ENCODE measurements around the gene TMEM253. TPM values are rescaled to one million over a fixed set of nuclear protein-coding genes. Genes with fewer than 3 reads are reported as not detected.
A peak's percentile ranks its signal among the peaks of the same experiment; 100 is the strongest.

TMEM253 gene
- polyA plus RNA-seq, 3 donors from 2014 or later = not detected

DNA sequence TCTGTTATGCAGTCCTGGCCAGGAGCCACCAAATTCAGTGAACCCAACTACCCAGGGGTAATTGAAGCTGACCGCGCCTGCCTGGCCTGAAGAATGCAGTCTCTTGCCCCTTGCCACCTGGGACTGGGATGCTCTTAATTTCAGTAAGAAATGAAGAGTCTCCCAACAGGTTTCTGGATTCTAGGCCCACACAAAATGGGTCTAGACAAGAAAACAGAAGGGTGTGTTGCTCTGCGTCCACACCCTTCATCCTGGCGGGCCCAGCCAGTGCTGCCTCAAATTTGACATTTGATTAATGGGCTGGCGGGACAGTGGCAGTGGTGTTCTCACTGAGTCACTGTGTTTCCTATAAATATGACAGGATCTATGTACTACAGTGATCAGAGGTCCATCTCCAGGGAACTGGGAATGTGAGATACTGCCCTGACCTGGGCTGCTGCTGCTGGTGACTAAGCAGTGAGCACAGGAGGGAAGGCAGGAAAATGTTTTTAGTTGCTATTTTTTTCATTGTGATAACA, 6.5 kb downstream of the TMEM253 start:
- no peak for DNase-seq
- no peak overlapping the region for H3K27ac Mint-ChIP-seq
- no peaks in the 10 kb centered on the region for H3K9me3 Mint-ChIP-seq
- no peaks in the 10 kb centered on the region for H3K36me3 Mint-ChIP-seq
- peaks cover 0 to 3% (median 0%) of the 10 kb centered on the region in 3 donors for H3K27me3 Mint-ChIP-seq (ENCODE audit: low read depth in 3 of 3)
- peaks cover 21 to 22% of the 10 kb centered on the region in 2 donors for H3K4me1 Mint-ChIP-seq
- no peak overlapping the region for H3K4me3 Mint-ChIP-seq

GRCh38 chr14:21108791-21109190, 7.9 kb downstream of the TMEM253 start:
- H3K4me3 Mint-ChIP-seq = no peak overlapping the region
- peaks cover 0 to 3% (median 0%) of the 10 kb centered on the region in 3 donors for H3K27me3 Mint-ChIP-seq (ENCODE audit: low read depth in 3 of 3)
- no peaks in the 10 kb centered on the region for H3K9me3 Mint-ChIP-seq

DNA sequence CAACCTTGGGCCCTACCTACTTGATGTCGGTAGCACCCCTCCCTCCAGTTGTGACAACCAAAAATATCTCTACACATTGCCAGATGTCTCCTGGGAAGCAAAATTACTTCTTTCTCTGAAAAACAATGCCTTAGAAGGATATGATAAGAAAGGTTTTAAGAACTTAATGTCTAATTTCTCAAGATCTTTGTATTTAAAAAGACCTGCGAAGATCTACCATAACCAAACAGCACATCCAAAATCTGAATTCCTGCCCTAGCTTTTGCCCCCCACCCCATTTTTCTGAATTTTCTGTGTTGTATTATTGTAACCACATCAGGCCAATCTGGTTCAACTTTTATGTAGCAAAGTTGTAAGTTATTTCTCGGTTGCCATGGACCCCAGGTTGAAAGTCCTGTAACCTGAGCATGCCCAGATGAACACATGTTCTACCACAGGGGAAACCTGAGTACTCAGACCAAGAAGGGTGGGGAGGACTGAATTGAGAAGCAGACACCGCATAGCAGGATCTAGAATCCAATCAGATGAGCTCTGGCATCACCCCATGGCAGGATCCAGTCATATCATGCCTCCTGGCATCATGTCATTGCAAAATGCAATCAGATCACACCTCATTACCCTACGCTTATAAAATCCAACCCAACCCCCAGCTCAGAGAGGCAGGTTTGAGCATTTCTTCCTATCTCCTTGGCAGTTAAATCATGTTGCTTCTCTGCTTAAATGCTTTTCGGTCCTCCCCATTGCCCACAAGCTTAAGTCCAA, 8.7 kb downstream of the TMEM253 start:
- Mint-ChIP-seq H3K27me3 (ENCODE audit: low read depth in 3 of 3) (peaks cover 0 to 3% (median 0%) of the 10 kb centered on the region in 3 donors), H3K4me1 (peaks cover 10 to 12% of the 10 kb centered on the region in 2 donors), H3K27ac (no peak overlapping the region), H3K36me3 (no peaks in the 10 kb centered on the region), H3K4me3 (no peak overlapping the region), H3K9me3 (no peaks in the 10 kb centered on the region)
- DNase-seq = no peak

More at GRCh38 chr14:21108791-21109190, 7.9 kb downstream of the TMEM253 start:
- Mint-ChIP-seq H3K4me1 (peaks cover 12 to 16% of the 10 kb centered on the region in 2 donors), H3K36me3 (no peaks in the 10 kb centered on the region), H3K27ac (no peak overlapping the region)
- DNase-seq = no peak

- no peak overlapping the region for H3K27ac Mint-ChIP-seq
- H3K27me3 Mint-ChIP-seq (ENCODE audit: low read depth in 3 of 3) = peaks cover 0 to 3% (median 0%) of the 10 kb centered on the region in 3 donors
- DNase-seq = no peak
- no peaks in the 10 kb centered on the region for H3K4me1 Mint-ChIP-seq
- H3K9me3 Mint-ChIP-seq = no peaks in the 10 kb centered on the region
- no peaks in the 10 kb centered on the region for H3K36me3 Mint-ChIP-seq
- no peak overlapping the region for H3K4me3 Mint-ChIP-seq
Measured at GRCh38 chr14:21112255-21112654, 11.4 kb downstream of the TMEM253 start.

DNA sequence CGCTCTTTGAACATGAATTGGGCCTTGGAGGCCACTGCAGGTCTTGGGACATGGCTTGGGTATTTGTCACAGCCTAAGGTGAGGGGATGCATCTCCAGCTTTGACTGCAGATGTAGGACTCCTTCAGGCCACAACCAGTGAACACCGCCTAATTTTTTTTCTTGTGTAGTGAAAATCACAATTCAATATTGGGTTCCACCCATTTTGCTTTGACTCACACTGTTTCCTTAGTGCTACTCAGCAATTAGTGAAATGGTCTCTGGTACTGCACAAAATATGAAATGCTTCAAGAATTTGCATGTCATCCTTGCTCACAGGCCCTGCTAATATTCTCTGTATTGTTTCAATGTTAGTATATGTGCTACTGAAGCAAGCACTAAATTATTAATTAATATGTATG, 12.5 kb downstream of the TMEM253 start:
- no peaks in the 10 kb centered on the region for H3K9me3 Mint-ChIP-seq
- H3K36me3 Mint-ChIP-seq = no peaks in the 10 kb centered on the region
- peaks cover 0 to 6% (median 0%) of the 10 kb centered on the region in 3 donors for H3K27me3 Mint-ChIP-seq (ENCODE audit: low read depth in 3 of 3)
- no peak for DNase-seq
- H3K4me3 Mint-ChIP-seq = no peak overlapping the region
- H3K4me1 Mint-ChIP-seq = no peaks in the 10 kb centered on the region
- no peak overlapping the region for H3K27ac Mint-ChIP-seq

- no peak overlapping the region for H3K4me3 Mint-ChIP-seq
- peaks cover 1 to 12% (median 6%) of the 10 kb centered on the region in 3 donors for H3K27me3 Mint-ChIP-seq (ENCODE audit: low read depth in 3 of 3)
- no peak for DNase-seq
- H3K36me3 Mint-ChIP-seq = no peaks in the 10 kb centered on the region
- no peaks in the 10 kb centered on the region for H3K4me1 Mint-ChIP-seq
- no peaks in the 10 kb centered on the region for H3K9me3 Mint-ChIP-seq
- H3K27ac Mint-ChIP-seq = no peak overlapping the region
Measured at GRCh38 chr14:21118933-21119332, 18.1 kb downstream of the TMEM253 start.

GRCh38 chr14:21120686-21121085, 19.8 kb downstream of the TMEM253 start:
- Mint-ChIP-seq H3K4me1 (no peaks in the 10 kb centered on the region), H3K9me3 (peaks cover 0 to 10% (median 5%) of the 10 kb centered on the region in 6 donors), H3K4me3 (no peak overlapping the region), H3K36me3 (peaks cover 0 to 6% (median 0%) of the 10 kb centered on the region in 3 donors), H3K27ac (no peak overlapping the region), H3K27me3 (ENCODE audit: low read depth in 3 of 3) (peaks cover 1 to 13% (median 9%) of the 10 kb centered on the region in 3 donors)
- DNase-seq = no peak

DNA sequence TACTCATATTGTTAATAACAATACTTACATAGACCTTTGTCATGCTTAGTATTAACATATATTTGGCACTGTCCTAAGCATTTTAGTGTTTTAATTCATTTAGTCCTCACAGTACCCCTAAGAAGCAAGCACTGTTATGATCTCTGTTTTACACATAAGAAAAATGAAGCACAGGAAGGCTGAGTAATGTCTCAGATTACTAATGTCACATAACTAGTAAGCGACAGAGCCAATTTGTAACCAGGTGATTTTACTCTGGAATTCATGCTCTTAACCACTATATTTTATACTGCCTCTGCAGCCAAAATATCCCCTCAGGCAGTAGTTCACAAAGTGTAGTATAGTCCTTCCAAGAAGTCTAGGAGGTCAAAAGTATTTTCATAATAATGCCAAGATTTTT, 20.3 kb downstream of the TMEM253 start:
- DNase-seq = no peak
- H3K36me3 Mint-ChIP-seq = peaks cover 0 to 6% (median 0%) of the 10 kb centered on the region in 3 donors
- H3K4me3 Mint-ChIP-seq = no peak overlapping the region
- peaks cover 0 to 14% (median 5%) of the 10 kb centered on the region in 6 donors for H3K9me3 Mint-ChIP-seq
- H3K27ac Mint-ChIP-seq = no peak overlapping the region
- no peaks in the 10 kb centered on the region for H3K4me1 Mint-ChIP-seq
- peaks cover 3 to 15% (median 9%) of the 10 kb centered on the region in 3 donors for H3K27me3 Mint-ChIP-seq (ENCODE audit: low read depth in 3 of 3)

DNA sequence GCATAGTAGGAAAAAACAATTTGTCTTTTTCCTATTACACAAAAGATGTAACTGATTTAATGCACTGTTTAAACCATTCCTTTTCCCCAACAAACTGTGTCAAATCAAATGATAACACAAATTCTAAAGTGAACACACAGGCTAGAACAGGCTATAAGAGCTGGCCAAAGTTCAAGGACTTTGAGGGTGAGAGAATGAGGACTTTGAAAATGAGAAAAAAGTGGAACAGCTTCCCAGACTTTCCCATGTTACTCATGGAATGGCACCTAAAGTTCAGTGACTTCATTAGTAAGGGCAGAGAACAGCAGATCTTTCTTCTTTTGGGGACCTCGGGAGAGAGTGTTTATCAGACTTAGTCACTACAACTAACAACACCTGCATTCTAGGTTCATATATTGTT, 22.6 kb downstream of the TMEM253 start:
- H3K9me3 Mint-ChIP-seq = peaks cover 0 to 16% (median 5%) of the 10 kb centered on the region in 6 donors
- H3K27me3 Mint-ChIP-seq (ENCODE audit: low read depth in 3 of 3) = peaks cover 9 to 12% (median 10%) of the 10 kb centered on the region in 3 donors
- DNase-seq = no peak
- peaks cover 0 to 6% (median 0%) of the 10 kb centered on the region in 3 donors for H3K36me3 Mint-ChIP-seq
- no peaks in the 10 kb centered on the region for H3K4me1 Mint-ChIP-seq
- H3K4me3 Mint-ChIP-seq = no peak overlapping the region
- no peak overlapping the region for H3K27ac Mint-ChIP-seq

DNA sequence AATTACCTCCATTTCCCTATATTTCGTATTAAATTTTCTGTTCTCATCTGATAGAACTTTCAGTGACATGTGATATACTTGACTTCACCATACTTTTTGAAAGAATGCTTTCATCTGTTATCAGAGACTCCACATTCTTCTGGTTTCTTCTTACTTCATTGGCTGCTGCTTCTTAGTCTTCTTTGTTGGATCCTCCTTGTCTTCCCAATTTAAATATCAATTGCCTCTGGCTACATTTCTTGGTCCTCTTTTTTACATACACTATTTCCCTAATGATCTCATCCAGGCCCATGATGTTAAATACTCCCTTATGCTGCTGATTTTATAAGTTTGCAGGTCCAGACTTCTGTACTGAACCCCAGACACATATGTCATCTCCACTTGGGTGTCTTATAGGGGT, 33.0 kb downstream of the TMEM253 start:
- H3K27ac Mint-ChIP-seq = no peak overlapping the region
- no peaks in the 10 kb centered on the region for H3K36me3 Mint-ChIP-seq
- H3K27me3 Mint-ChIP-seq (ENCODE audit: low read depth in 3 of 3) = peaks cover 0 to 2% (median under 1%) of the 10 kb centered on the region in 3 donors
- no peak overlapping the region for H3K4me3 Mint-ChIP-seq
- DNase-seq = no peak
- H3K4me1 Mint-ChIP-seq = no peaks in the 10 kb centered on the region
- H3K9me3 Mint-ChIP-seq = no peaks in the 10 kb centered on the region

- Mint-ChIP-seq H3K27ac (no peak overlapping the region), H3K36me3 (no peaks in the 10 kb centered on the region), H3K9me3 (no peaks in the 10 kb centered on the region), H3K4me1 (no peaks in the 10 kb centered on the region), H3K4me3 (no peak overlapping the region), H3K27me3 (ENCODE audit: low read depth in 3 of 3) (peaks cover 1 to 3% (median 3%) of the 10 kb centered on the region in 3 donors)
- DNase-seq = peak; percentile 3 to 21 (median 5)
Measured at GRCh38 chr14:21136024-21136423, 35.2 kb downstream of the TMEM253 start.

GRCh38 chr14:21142357-21142756, 41.5 kb downstream of the TMEM253 start:
- Mint-ChIP-seq H3K4me1 (no peaks in the 10 kb centered on the region), H3K27me3 (ENCODE audit: low read depth in 3 of 3) (peaks cover 2 to 13% (median 9%) of the 10 kb centered on the region in 3 donors), H3K27ac (no peak overlapping the region), H3K9me3 (peaks cover 4 to 15% (median 9%) of the 10 kb centered on the region in 6 donors), H3K4me3 (no peak overlapping the region), H3K36me3 (peaks cover 0 to 8% (median 4%) of the 10 kb centered on the region in 3 donors)
- no peak for DNase-seq

DNA sequence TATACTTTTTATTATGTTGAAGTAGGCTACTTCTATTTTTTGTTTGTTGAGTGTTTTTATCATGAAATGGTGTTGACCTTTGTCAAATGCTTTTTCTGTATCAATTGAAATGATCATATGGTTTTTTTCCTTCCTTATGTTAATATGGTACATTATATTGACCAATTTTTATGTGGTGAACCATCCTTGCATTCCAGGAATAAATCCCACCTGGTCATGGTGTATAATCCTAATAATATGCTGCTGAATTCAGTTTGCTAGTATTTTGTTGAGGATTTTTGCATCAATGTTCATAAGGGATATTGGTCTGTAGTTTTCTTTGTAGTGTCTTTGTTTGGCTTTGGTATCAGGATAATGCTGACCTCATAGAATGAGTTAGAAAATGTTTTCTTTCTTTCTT, 44.6 kb downstream of the TMEM253 start:
- H3K27me3 Mint-ChIP-seq (ENCODE audit: low read depth in 3 of 3) = peaks cover 2 to 13% (median 5%) of the 10 kb centered on the region in 3 donors
- H3K9me3 Mint-ChIP-seq = peaks cover 4 to 15% (median 9%) of the 10 kb centered on the region in 6 donors
- H3K4me1 Mint-ChIP-seq = no peaks in the 10 kb centered on the region
- no peak overlapping the region for H3K27ac Mint-ChIP-seq
- no peak overlapping the region for H3K4me3 Mint-ChIP-seq
- DNase-seq = no peak
- H3K36me3 Mint-ChIP-seq = peaks cover 0 to 8% (median 4%) of the 10 kb centered on the region in 3 donors

DNA sequence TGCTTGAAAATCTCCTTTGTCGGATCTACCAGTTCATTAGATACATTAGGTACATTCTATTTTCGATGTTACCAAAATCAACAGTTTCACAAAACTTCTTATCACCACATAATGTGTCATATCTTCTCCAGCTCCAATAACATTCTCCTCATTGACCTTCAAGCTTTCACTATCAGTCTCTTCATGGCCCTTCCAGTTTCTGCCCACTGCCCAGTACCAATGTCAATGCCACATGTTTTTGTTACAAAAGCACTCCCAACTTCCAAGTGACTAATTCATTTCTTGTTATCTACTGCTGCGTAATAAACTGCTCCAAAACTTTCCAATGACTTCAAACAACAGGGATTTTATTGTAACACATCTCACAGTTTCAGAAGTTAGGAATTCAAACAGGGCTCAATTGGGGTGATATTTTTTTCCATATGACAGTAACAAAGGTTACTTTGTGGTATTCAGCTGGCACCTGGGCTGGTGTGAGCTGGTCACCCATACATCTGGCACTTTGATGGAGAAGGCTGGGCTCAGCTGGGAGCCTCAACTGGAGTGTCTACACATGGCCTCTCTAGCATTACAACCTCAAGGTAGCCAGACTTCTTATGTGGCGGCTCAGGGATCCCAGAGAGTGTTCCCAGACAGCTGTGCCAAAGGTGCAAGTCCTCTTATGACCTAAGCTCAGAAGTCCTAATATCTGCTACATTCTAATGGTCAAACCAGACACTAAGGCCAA, 48.9 kb downstream of the TMEM253 start:
- no peak for DNase-seq
- no peak overlapping the region for H3K27ac Mint-ChIP-seq
- H3K4me3 Mint-ChIP-seq = no peak overlapping the region
- H3K4me1 Mint-ChIP-seq = no peaks in the 10 kb centered on the region
- H3K9me3 Mint-ChIP-seq = peaks cover 4 to 12% (median 9%) of the 10 kb centered on the region in 6 donors
- peaks cover 0 to 5% (median 4%) of the 10 kb centered on the region in 3 donors for H3K36me3 Mint-ChIP-seq
- peaks cover 2 to 11% (median 2%) of the 10 kb centered on the region in 3 donors for H3K27me3 Mint-ChIP-seq (ENCODE audit: low read depth in 3 of 3)

All from immature natural killer cell (primary cell).